Neural cell (in vitro differentiated cells): ENCODE measurements around the gene ADARB2. TPM values are rescaled to one million over a fixed set of nuclear protein-coding genes. Genes with fewer than 3 reads are reported as not detected.
"Not testable (repeated sequence)": the region's sequence is repeated elsewhere in the genome, so short reads cannot be mapped to it uniquely, and the experiment has no call there.

ENCODE experiments used
- H2AFZ ChIP-seq: fragments of 200-600, 300-800 bp; sonication (generic), shearing (Covaris generic); 2 replicates; pipeline ENCODE4 v1.6.0; 2014; ENCODE audit warnings: low read depth, mild to moderate bottlenecking, antibody characterized with exemption, low read length, moderate library complexity
- H3F3A ChIP-seq: fragments of 200-600 bp; shearing (Covaris generic); 2 replicates; pipeline ENCODE4 v1.6.1; 2016; ENCODE audit warnings: mild to moderate bottlenecking, moderate library complexity, mixed read lengths, antibody characterized with exemption, low read length; ENCODE audit not compliant: insufficient read depth, poor library complexity, severe bottlenecking
- H3K27ac ChIP-seq: fragments of 200-600, 300-800 bp; sonication (generic), shearing (Covaris generic); 2 replicates; pipeline ENCODE4 v1.5.1; 2014; ENCODE audit warnings: mild to moderate bottlenecking, low read length, moderate library complexity
- H3K27me3 ChIP-seq: fragments of 300-800, 200-600 bp; sonication (generic), shearing (Covaris generic); 2 replicates; pipeline ENCODE4 v1.6.0; 2014; ENCODE audit warnings: mild to moderate bottlenecking, low read depth, low read length, moderate library complexity; ENCODE audit not compliant: insufficient read depth
- H3K36me3 ChIP-seq: fragments of 300-800, 200-600 bp; sonication (generic), shearing (Covaris generic); 2 replicates; pipeline ENCODE4 v1.5.1; 2014; ENCODE audit warnings: mild to moderate bottlenecking, antibody characterized with exemption, low read length, moderate library complexity; ENCODE audit not compliant: insufficient read depth
- H3K4me2 ChIP-seq: fragments of 300-800, 200-600 bp; sonication (generic), shearing (Covaris generic); 2 replicates; pipeline ENCODE4 v1.6.0; 2014; ENCODE audit warnings: mild to moderate bottlenecking, low read length
- H3K4me3 ChIP-seq: fragments of 300-800, 200-600 bp; sonication (generic), shearing (Covaris generic); 2 replicates; pipeline ENCODE4 v1.5.1; 2014; ENCODE audit warnings: mild to moderate bottlenecking, low read length, moderate library complexity
- H3K79me2 ChIP-seq: fragments of 200-600 bp; shearing (Covaris generic); replicated peaks from 2 replicates; pipeline ENCODE4 v1.6.0; 2014; ENCODE audit warnings: mild to moderate bottlenecking, low read length, moderate library complexity; ENCODE audit not compliant: insufficient read depth
- H3K9ac ChIP-seq: fragments of 300-800, 200-600 bp; sonication (generic), shearing (Covaris generic); 2 replicates; pipeline ENCODE4 v1.6.1; 2016; ENCODE audit warnings: mild to moderate bottlenecking, low read length, mixed read lengths
- H3K9me2 ChIP-seq: fragments of 200-600 bp; shearing (Covaris generic); 2 replicates; pipeline ENCODE4 v1.6.1; 2016; ENCODE audit warnings: mild to moderate bottlenecking, low read length, mixed read lengths; ENCODE audit not compliant: insufficient read depth
- H3K9me3 ChIP-seq: fragments of 200-600, 300-800 bp; sonication (generic), shearing (Covaris generic); 2 replicates; pipeline ENCODE4 v1.6.1; 2016; ENCODE audit warnings: mild to moderate bottlenecking, mixed run types, low read length, moderate library complexity, mixed read lengths
- H4K20me1 ChIP-seq: fragments of 200-600 bp; shearing (Covaris generic); 2 replicates; pipeline ENCODE4 v1.6.1; 2016; ENCODE audit warnings: mild to moderate bottlenecking, mixed run types; ENCODE audit not compliant: insufficient read depth
- EP300 ChIP-seq: fragments of 450-650 bp; conservative IDR thresholded peaks from 2 replicates; pipeline ENCODE4 v1.6.1; 2014; ENCODE audit warnings: antibody characterized with exemption, mild to moderate bottlenecking, moderate library complexity; ENCODE audit not compliant: poor library complexity, severe bottlenecking
- EZH2 ChIP-seq: fragments of 200-600, 300-800 bp; shearing (Covaris generic), sonication (generic); IDR thresholded peaks from 2 replicates; pipeline ENCODE4 v1.6.1; 2014; ENCODE audit warnings: antibody characterized with exemption, low read length, borderline replicate concordance, mild to moderate bottlenecking; ENCODE audit not compliant: insufficient read depth, poor library complexity, severe bottlenecking
- MXI1 ChIP-seq: fragments of 450-650 bp; conservative IDR thresholded peaks from 2 replicates; pipeline ENCODE4 v1.6.1; 2014; ENCODE audit warnings: antibody characterized with exemption, mild to moderate bottlenecking; ENCODE audit not compliant: poor library complexity, severe bottlenecking
- POLR2AphosphoS5 ChIP-seq: IDR thresholded peaks from 2 replicates; pipeline ENCODE4 v1.6.1; 2012
- RAD21 ChIP-seq: fragments of 450-650 bp; conservative IDR thresholded peaks from 2 replicates; pipeline ENCODE4 v1.6.1; 2014; ENCODE audit warnings: antibody characterized with exemption, mild to moderate bottlenecking, moderate library complexity
- REST ChIP-seq: IDR thresholded peaks from 2 replicates; pipeline ENCODE4 v1.6.1; 2012; ENCODE audit warnings: borderline replicate concordance
- SMC3 ChIP-seq: fragments of 450-650 bp; conservative IDR thresholded peaks from 2 replicates; pipeline ENCODE4 v1.6.1; 2014; ENCODE audit warnings: antibody characterized with exemption, mild to moderate bottlenecking, moderate library complexity; ENCODE audit not compliant: poor library complexity
- TAF1 ChIP-seq: IDR thresholded peaks from 2 replicates; pipeline ENCODE4 v1.6.1; 2012; ENCODE audit warnings: low read depth
- polyA plus RNA-seq: library from polyadenylated mRNA; depleted of rRNA; stranded (reverse); fragments of >200 nt; gene quantifications from 2 replicates; pipeline ENCODE4 v1.2.3, GENCODE V29; 2014
- TF ChIP-seq, protein P1 (sequence below): fragments of 450-650 bp; IDR thresholded peaks from 2 replicates; pipeline ENCODE4 v1.5.1; 2014; ENCODE audit warnings: antibody characterized with exemption, mild to moderate bottlenecking, moderate library complexity; ENCODE audit not compliant: poor library complexity, severe bottlenecking

ADARB2 gene
- polyA plus RNA-seq, 1 donor from 2014 or later: 3.6 TPM

GRCh38 chr10:1398626-1399410, 338.5 kb downstream of the ADARB2 start:
- Histone ChIP-seq H4K20me1 (no peaks in the 10 kb centered on the region), H3K4me2 (no peak overlapping the region), H3F3A (no peaks in the 10 kb centered on the region), H3K4me3 (no peak overlapping the region), H3K36me3 (no peaks in the 10 kb centered on the region), H3K9me3 (no peaks in the 10 kb centered on the region), H3K79me2 (no peaks in the 10 kb centered on the region), H2AFZ (no peak overlapping the region), H3K27me3 (no peaks in the 10 kb centered on the region), H3K9me2 (no peaks in the 10 kb centered on the region), H3K9ac (no peak overlapping the region), H3K27ac (no peak overlapping the region)
- TF ChIP-seq EZH2 (no peak), MXI1 (no peak), TAF1 (no peak)

DNA sequence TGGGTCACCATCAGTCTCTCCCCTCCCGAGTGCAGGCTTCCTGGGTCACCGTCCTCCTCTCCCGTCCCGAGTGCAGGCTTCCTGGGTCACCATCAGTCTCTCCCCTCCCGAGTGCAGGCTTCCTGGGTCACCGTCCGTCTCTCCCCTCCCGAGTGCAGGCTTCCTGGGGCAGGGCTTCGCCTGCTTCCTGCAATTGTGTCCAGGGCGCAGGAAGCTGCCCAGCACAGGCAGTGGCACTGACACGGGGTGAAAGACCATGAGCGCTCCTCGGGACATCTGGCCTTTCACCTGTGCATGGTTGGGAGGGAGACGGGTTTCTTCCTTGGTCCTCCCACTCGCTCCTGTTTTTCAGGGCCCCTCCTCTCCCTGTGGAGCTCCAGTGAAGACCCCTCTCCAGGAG, 339.2 kb downstream of the ADARB2 start:
- H3F3A ChIP-seq, H3K4me2 ChIP-seq, H3K36me3 ChIP-seq, H3K79me2 ChIP-seq, H3K9ac ChIP-seq, H4K20me1 ChIP-seq, H3K27me3 ChIP-seq, H3K9me3 ChIP-seq, H3K9me2 ChIP-seq, H3K27ac ChIP-seq, H3K4me3 ChIP-seq, H2AFZ ChIP-seq: not testable (repeated sequence)

GRCh38 chr10:1396297-1396635, 341.1 kb downstream of the ADARB2 start:
- H2AFZ ChIP-seq: no peak overlapping the region

More at GRCh38 chr10:1396297-1396635, 341.1 kb downstream of the ADARB2 start:
- H4K20me1 ChIP-seq: no peaks in the 10 kb centered on the region
- no peak overlapping the region for H3K4me3 ChIP-seq
- H3K36me3 ChIP-seq: no peaks in the 10 kb centered on the region
- no peak for TF ChIP-seq EP300
- TF ChIP-seq SMC3: no peak
- TF ChIP-seq TAF1: no peak
- no peak for TF ChIP-seq RAD21
- TF ChIP-seq POLR2AphosphoS5: no peak
- TF ChIP-seq EZH2: no peak
- TF ChIP-seq, protein P1, sequence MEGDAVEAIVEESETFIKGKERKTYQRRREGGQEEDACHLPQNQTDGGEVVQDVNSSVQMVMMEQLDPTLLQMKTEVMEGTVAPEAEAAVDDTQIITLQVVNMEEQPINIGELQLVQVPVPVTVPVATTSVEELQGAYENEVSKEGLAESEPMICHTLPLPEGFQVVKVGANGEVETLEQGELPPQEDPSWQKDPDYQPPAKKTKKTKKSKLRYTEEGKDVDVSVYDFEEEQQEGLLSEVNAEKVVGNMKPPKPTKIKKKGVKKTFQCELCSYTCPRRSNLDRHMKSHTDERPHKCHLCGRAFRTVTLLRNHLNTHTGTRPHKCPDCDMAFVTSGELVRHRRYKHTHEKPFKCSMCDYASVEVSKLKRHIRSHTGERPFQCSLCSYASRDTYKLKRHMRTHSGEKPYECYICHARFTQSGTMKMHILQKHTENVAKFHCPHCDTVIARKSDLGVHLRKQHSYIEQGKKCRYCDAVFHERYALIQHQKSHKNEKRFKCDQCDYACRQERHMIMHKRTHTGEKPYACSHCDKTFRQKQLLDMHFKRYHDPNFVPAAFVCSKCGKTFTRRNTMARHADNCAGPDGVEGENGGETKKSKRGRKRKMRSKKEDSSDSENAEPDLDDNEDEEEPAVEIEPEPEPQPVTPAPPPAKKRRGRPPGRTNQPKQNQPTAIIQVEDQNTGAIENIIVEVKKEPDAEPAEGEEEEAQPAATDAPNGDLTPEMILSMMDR: no peak
- no peak for TF ChIP-seq REST
- TF ChIP-seq MXI1: no peak
- H3K27ac ChIP-seq: no peak overlapping the region
- no peak overlapping the region for H3K9ac ChIP-seq
- no peaks in the 10 kb centered on the region for H3K79me2 ChIP-seq
- H3K27me3 ChIP-seq: no peaks in the 10 kb centered on the region
- no peaks in the 10 kb centered on the region for H3K9me3 ChIP-seq
- H3F3A ChIP-seq: no peaks in the 10 kb centered on the region
- H3K9me2 ChIP-seq: no peaks in the 10 kb centered on the region
- no peak overlapping the region for H3K4me2 ChIP-seq
